HEK293T (cell line): Measurements from ENCODE around the gene SH3PXD2A.
A peak's percentile ranks its signal among the peaks of the same experiment; 100 is the strongest.

ENCODE experiments used
- CTCF ChIA-PET: fragments of 350-600 bp; formaldehyde crosslinking; extraction: SDS; loops from one replicate; lab custom pipeline; 2021; ENCODE audit warnings: antibody characterized with exemption, inconsistent platforms; lab: Yijun Ruan, JAX
- POLR2A ChIA-PET: fragments of 350-600 bp; formaldehyde crosslinking; extraction: SDS; loops from one replicate; lab custom pipeline; 2020; ENCODE audit warnings: antibody characterized with exemption, inconsistent platforms; lab: Yijun Ruan, JAX
- DNase-seq: peaks from one replicate; pipeline ENCODE4 v3.0.0; 2012; ENCODE audit warnings: mixed read lengths; ENCODE audit errors: extremely low spot score
- ARNT ChIP-seq: fragments of 450-650 bp; IDR thresholded peaks from 2 replicates; pipeline ENCODE4 v1.6.1; 2017; ENCODE audit warnings: mild to moderate bottlenecking
- BHLHE40 ChIP-seq: fragments of 450-650 bp; IDR thresholded peaks from 2 replicates; pipeline ENCODE4 v1.6.1; 2016; ENCODE audit warnings: mild to moderate bottlenecking, moderate library complexity, borderline replicate concordance
- CTBP1 ChIP-seq: fragments of 450-650 bp; IDR thresholded peaks from 2 replicates; pipeline ENCODE4 v1.6.1; 2016; ENCODE audit warnings: borderline replicate concordance
- ELF4 ChIP-seq: fragments of 450-650 bp; IDR thresholded peaks from 2 replicates; pipeline ENCODE4 v1.6.1; 2017; ENCODE audit warnings: antibody characterized with exemption
- FOXA1 ChIP-seq: fragments of 450-650 bp; IDR thresholded peaks from 2 replicates; pipeline ENCODE4 v1.6.1; 2016; ENCODE audit warnings: mild to moderate bottlenecking
- FOXK2 ChIP-seq: fragments of 450-650 bp; IDR thresholded peaks from 2 replicates; pipeline ENCODE4 v1.6.1; 2016; ENCODE audit warnings: mild to moderate bottlenecking
- FOXM1 ChIP-seq: fragments of 450-650 bp; IDR thresholded peaks from 2 replicates; pipeline ENCODE4 v1.6.1; 2017; ENCODE audit warnings: mild to moderate bottlenecking, borderline replicate concordance
- HDGF ChIP-seq: fragments of 450-650 bp; IDR thresholded peaks from 2 replicates; pipeline ENCODE4 v1.6.1; 2017; ENCODE audit warnings: antibody characterized with exemption, borderline replicate concordance
- L3MBTL2 ChIP-seq: fragments of 450-650 bp; conservative IDR thresholded peaks from 2 replicates; pipeline ENCODE4 v1.6.1; 2016; ENCODE audit warnings: mild to moderate bottlenecking
- LEF1 ChIP-seq: fragments of 450-650 bp; IDR thresholded peaks from 2 replicates; pipeline ENCODE4 v1.6.1; 2017; ENCODE audit warnings: mild to moderate bottlenecking, borderline replicate concordance
- NFRKB ChIP-seq: fragments of 450-650 bp; IDR thresholded peaks from 2 replicates; pipeline ENCODE4 v1.6.1; 2016; ENCODE audit warnings: mild to moderate bottlenecking, moderate library complexity
- SP1 ChIP-seq: fragments of 450-650 bp; IDR thresholded peaks from 2 replicates; pipeline ENCODE4 v1.6.1; 2017
- SUZ12 ChIP-seq: fragments of 450-650 bp; IDR thresholded peaks from 2 replicates; pipeline ENCODE4 v1.6.1; 2016; ENCODE audit warnings: mild to moderate bottlenecking
- TARDBP ChIP-seq: fragments of 450-650 bp; IDR thresholded peaks from 2 replicates; pipeline ENCODE4 v1.6.1; 2016
- ZNF384 ChIP-seq: fragments of 450-650 bp; IDR thresholded peaks from 2 replicates; pipeline ENCODE4 v1.6.1; 2016
- TF ChIP-seq, protein P1 (sequence below): fragments of 450-650 bp; IDR thresholded peaks from 2 replicates; pipeline ENCODE4 v1.6.1; 2016

The SH3PXD2A gene

DNA sequence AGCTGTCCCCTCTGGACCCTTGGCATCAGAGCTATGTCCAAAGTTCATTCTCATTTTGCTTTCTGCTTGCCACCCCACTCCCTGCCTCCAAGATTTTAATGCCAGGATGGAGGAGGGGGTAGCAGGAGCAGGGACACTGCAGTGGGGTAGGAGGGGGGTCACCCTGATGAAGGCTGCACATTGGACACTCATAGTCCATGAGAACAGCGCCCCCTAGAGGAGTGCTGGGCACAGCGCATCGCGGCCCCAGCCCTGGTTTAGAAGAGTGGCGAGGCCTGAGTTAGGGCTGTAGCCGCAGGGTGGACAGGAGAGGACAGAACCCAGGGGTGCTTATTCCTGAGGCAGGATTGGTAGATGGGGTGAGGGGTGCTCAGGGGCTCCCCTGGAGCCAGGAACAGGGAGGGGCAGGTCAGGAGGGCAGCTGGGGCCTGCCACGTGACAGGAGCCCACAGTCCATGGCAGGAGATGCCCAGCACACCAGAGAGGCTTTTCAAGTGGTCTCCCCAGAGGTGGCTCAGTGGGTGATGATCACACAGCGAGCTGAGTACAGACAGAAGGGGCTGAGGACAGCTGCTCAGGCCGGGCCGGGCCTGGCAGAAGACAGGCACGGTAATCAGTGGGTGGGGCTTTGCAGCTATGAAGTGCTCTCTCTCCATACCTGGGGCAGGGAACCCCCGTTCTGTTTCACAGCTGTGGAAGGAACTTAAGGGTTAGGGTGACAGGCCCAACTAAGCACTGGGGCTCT lies 290.4 kb downstream of the SH3PXD2A start:
- DNase-seq: peak; percentile 84

DNA sequence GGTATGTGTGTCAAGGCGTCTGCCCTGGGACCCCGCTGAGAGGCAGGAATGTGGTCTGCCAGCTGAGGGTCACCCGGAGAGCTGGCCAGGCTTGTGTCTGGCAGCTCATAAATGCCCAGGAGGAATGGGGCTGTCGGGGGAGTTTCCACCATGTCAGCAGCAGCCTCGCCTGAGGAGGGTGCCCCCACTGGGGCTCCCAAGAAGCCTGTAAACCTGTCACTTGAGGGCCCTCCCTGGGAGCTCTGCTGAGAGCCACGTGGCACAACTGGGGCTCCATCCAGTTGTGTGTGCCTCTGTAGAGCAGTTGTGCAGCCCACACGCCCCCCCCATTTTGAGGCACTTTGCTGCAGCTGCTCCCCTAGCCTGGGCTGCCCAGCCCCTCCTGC lies 291.3 kb downstream of the SH3PXD2A start:
- no peak for DNase-seq
- CTCF ChIA-PET: interaction anchor here (0.6 to 2.0 kb wide), 15 partner anchors 8 to 1267 kb away, joined by 3 to 9 read pairs (median 4); no protein-coding TSS in a partner anchor
- no peak for TF ChIP-seq L3MBTL2
- no peak for TF ChIP-seq LEF1
- TF ChIP-seq TARDBP: no peak
- TF ChIP-seq, protein P1, sequence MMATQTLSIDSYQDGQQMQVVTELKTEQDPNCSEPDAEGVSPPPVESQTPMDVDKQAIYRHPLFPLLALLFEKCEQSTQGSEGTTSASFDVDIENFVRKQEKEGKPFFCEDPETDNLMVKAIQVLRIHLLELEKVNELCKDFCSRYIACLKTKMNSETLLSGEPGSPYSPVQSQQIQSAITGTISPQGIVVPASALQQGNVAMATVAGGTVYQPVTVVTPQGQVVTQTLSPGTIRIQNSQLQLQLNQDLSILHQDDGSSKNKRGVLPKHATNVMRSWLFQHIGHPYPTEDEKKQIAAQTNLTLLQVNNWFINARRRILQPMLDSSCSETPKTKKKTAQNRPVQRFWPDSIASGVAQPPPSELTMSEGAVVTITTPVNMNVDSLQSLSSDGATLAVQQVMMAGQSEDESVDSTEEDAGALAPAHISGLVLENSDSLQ: no peak
- TF ChIP-seq FOXM1: no peak
- POLR2A ChIA-PET: no interaction called here

More for the DNA sequence above, 290.4 kb downstream of the SH3PXD2A start:
- ChIA-PET CTCF (interaction anchor here (0.6 to 2.0 kb wide), 14 partner anchors 9 to 625 kb away, joined by 3 to 9 read pairs (median 4); no protein-coding TSS in a partner anchor), POLR2A (interaction anchor here (0.9 kb wide), 1 partner anchor 208 kb away, joined by 3 read pairs; no protein-coding TSS in a partner anchor)
- TF ChIP-seq SP1: no peak
- TF ChIP-seq LEF1: no peak
- TF ChIP-seq NFRKB: no peak
- no peak for TF ChIP-seq FOXM1
- no peak for TF ChIP-seq ELF4
- TF ChIP-seq L3MBTL2: no peak
- TF ChIP-seq FOXK2: no peak
- no peak for TF ChIP-seq BHLHE40
- TF ChIP-seq, protein P1: no peak
- no peak for TF ChIP-seq FOXA1

DNA sequence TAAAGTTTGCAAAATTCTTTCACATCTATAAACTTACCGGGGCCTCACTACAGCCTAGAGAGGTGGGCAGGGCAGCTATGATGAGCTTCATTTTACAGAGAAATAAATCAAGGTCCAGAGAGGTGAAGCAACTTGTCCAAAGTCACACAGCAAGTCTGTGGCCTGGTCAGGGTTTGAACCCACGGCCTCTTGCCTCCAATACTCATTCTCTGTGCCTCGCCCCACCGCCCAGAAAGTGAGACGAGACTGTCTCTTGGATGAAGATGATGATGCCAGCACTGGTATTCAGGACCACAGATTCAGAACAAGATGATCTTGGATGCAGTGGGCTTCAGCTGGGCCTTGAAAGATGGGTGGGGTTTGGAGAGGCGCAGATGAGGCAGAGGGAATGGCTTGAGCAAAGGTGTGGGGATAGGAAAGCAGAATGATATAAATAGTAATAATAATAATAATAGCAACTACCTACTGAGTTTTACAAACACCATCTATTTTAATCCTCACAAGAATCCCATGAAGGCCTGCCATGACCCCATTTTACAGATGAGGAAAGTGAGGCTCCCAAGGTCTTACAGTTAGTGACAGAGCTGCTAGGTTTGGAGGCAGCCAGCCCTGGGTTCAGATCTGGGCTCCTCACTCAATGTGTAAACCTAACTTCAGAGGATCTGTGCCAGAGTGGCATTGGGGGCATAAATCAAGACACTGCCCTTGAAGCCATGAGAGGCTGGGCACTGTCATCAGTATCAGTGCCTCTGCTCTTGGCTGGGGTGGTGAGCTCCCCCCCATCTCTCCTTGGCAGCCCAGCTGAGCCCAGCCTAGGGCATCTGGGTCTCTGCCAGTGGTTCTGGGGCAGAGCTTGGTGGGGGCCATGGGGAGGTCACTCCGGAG lies 291.9 kb downstream of the SH3PXD2A start:
- DNase-seq: no peak
- no peak for TF ChIP-seq ELF4
- no peak for TF ChIP-seq SUZ12
- TF ChIP-seq LEF1: no peak
- no peak for TF ChIP-seq CTBP1
- TF ChIP-seq, protein P1: no peak
- ChIA-PET POLR2A (no interaction called here), CTCF (interaction anchor here (0.6 to 2.0 kb wide), 7 partner anchors 8 to 1266 kb away, joined by 3 to 9 read pairs (median 4); no protein-coding TSS in a partner anchor)

DNA sequence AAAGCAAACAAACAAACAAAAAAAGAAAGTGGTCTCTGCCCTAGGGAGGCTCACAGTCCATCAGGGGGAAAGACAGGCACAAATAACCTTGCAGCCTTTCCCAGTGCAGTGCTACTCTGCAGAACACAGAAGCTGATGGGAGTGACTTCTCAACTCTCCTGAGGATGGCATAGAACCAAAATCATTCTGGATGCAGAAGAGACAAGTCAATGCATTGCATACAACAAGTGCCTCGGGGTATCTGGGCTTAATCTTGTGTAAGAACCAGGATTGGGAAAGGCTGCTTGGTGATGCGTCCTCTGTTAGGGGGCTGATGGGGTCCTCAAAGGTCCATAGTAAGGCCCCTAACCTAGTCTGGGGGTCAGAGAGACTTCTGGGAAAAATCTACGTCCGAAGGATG lies 293.0 kb downstream of the SH3PXD2A start:
- ChIA-PET POLR2A (no interaction called here), CTCF (no interaction called here)
- no peak for DNase-seq
- TF ChIP-seq, protein P1: no peak
- TF ChIP-seq NFRKB: no peak
- TF ChIP-seq ELF4: no peak
- TF ChIP-seq SP1: no peak
- TF ChIP-seq HDGF: no peak
- TF ChIP-seq BHLHE40: no peak
- TF ChIP-seq ARNT: no peak
- no peak for TF ChIP-seq FOXK2
- TF ChIP-seq TARDBP: no peak
- TF ChIP-seq SUZ12: no peak
- no peak for TF ChIP-seq L3MBTL2
- TF ChIP-seq FOXA1: no peak
- no peak for TF ChIP-seq FOXM1
- no peak for TF ChIP-seq LEF1
- no peak for TF ChIP-seq CTBP1
- no peak for TF ChIP-seq ZNF384

DNA sequence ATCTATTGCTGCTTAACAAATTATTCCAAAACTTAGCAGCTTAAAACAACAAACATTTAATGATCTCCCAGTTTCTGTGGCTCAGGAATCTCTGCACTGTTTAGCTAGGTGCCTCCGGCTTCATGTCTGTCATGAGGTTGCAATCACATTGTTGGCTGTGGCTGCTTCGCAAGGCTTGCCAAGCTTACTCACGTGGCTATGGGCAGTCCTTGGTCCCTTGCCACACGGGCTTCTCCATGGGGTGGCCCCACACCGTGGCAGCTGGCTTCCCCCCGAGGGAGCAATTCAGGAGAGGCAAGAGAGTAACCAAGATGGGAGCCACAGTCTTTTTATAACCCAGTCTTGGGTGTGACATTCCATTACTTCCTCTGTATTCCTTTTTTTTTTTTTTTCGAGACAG lies 294.5 kb downstream of the SH3PXD2A start:
- TF ChIP-seq FOXA1: no peak
- no peak for TF ChIP-seq CTBP1
- no peak for TF ChIP-seq SUZ12
- no peak for TF ChIP-seq TARDBP
- no peak for TF ChIP-seq SP1
- no peak for TF ChIP-seq FOXM1
- no peak for TF ChIP-seq ARNT
- no peak for TF ChIP-seq BHLHE40
- TF ChIP-seq L3MBTL2: no peak
- TF ChIP-seq, protein P1: no peak
- no peak for TF ChIP-seq LEF1
- no peak for TF ChIP-seq ZNF384
- TF ChIP-seq NFRKB: no peak
- no peak for DNase-seq
- ChIA-PET POLR2A (no interaction called here), CTCF (interaction anchor here (0.7 kb wide), 1 partner anchor 179 kb away, joined by 4 read pairs; no protein-coding TSS in a partner anchor)
